Activated CD4-positive, alpha-beta T cell treated with anti-CD3 and anti-CD28 coated beads for 4 hours (primary cell): ENCODE results near the gene AP2A2.
"Not testable (repeated sequence)": the region's sequence is repeated elsewhere in the genome, so short reads cannot be mapped to it uniquely, and the experiment has no call there.

ENCODE experiments used
- DNase-seq, 2 donors: peaks; one replicate each; pipeline ENCODE4 v3.0.0-alpha.2; 2020

Gene AP2A2

GRCh38 chr11:1000357-1001278, 74.9 kb downstream of the AP2A2 start:
- DNase-seq: no peak

- no peak for DNase-seq
Measured at GRCh38 chr11:1001617-1002405, 76.1 kb downstream of the AP2A2 start.

DNA sequence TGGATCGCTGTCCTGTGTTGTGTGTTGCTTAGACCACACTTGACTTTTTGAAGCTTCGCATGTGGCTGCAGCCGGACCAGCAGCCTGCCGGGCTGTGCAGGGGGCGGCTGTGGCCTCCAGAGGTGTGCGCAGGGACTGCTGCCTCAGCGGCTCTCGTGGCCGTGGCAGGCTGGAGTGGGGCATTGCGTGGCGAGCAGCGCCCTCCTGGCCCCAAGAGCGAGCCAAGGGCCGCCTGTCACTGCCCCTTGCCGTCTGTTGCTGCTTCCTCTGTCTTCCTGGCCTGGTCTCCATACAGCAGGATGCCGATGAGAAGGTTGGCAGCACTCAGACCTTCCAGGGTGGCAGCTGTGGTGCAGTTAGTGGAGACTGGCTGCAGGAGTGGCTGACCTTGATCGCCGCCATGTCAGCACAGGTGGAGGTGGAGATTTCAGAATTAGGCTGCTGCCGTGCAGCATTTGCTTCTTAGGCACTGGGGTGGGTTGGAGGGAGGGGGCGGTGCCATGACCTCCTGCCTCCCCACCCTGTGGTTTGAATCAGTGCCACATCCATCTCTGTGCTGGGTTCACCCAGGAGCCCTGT, 76.8 kb downstream of the AP2A2 start:
- no peak for DNase-seq

GRCh38 chr11:1003159-1003558, 77.5 kb downstream of the AP2A2 start:
- DNase-seq: no peak

DNA sequence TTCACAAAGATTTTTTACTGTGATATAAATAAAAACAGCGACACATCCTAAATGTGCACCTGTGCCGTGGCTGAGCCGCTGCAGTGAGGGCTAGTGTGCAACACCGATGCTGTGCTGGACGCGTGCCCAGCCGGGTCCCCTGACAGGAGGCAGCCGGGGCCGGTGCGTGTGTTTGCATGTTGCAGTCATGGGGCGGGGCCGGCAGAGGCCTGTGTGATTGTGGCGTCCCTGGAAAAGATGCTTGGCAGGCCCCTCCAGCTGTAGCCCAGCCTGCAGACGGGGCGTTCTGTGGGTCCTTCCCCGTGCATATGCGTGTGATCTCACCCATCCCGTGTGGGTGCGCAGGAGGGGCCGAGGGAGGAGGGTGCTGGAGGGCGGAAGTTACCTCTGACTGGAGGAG, 80.3 kb downstream of the AP2A2 start:
- DNase-seq: no peak

GRCh38 chr11:1006762-1007161, 81.1 kb downstream of the AP2A2 start:
- no peak for DNase-seq

DNA sequence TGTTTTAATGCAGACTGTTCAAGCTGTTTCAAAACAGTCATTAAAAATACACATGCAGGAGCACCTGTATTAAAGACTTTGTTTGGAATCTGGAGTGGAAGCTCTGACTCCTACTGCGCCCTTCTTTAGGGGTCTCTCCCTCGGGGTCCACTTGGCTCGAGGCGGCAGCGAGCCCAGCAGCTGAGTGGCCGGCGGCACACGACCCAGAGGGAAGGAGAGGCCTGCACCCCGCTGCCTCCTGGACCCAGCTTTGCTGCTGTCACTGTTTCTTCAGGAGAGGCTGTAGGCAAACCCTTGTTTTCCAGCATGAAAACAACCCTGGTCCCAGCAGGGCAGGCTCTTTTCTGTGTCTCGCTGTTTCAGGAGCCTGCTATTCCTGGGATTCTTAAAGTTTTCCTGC, 81.6 kb downstream of the AP2A2 start:
- no peak for DNase-seq

DNA sequence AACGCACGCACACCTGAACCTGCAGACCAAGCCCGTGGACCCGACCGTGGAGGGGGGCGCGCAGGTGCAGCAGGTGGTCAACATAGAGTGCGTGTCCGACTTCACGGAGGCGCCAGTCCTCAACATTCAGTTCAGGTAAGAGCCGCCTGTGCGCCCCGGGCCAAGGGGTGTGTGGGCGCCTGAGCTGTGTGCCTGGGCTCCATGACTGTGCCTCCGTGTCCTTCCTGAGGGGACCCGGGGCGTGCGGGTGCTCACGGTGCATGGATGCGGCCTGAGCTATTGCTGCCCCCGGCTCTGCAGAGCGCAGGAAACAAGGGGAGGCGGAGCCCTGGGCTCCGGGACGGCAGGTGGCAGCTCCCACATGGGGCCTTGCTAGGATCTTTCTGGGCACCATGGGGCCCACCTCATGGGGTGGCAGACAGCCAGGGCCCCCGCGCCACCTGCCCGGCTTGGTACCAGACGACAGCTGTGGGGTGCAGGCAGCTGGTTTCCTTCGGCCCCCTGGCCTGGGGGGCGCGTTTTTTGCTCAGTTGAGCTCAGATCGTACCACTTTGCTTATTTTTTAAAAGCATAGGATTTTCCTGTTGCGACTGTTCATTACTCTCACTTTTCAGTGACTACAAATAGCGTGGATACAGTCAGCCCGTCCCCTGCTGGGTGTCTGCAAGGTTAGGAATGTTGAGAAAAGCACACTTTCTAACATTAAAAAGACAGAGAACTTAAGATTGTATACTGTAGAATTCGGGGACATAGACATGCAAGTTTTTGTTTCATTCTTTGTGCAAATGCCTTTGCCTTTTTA, 82.5 kb downstream of the AP2A2 start:
- DNase-seq: no peak

DNA sequence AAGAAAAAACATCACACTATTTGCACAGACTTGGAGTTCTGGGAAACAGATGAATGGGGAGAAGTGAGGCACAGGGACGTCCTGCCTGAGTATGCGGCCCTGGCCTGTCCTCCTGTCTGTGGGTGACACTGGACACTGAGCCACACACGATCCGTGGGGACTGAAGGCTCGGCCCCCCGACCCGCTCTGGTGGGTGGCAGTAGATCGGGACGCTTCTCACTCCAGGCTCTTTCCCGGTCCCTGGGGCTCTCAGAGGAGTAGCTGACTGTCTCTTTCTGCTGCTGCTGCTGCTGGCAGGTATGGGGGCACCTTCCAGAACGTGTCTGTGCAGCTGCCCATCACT, 83.1 kb downstream of the AP2A2 start:
- DNase-seq: no peak

- DNase-seq: no peak
Measured at GRCh38 chr11:1009371-1009770, 83.7 kb downstream of the AP2A2 start.

DNA sequence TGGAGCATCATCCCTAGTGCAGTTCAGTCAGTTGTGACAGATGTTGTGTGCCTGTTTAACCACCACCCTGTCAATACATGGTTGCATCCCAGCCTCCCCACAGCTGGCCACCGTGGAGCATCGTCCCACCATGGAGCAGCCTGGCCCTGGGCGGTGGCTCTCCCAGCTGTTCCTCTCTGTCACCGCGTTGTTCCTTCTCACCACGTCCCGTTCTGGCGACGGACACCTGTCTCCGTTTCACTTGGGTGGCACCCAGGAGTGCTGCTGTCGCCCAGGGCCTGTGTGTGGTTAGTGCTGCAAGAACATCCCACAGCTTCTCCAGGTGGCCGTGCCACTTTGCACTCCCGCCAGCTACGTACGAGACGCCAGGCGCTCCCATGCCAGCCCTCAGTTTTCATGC, 84.3 kb downstream of the AP2A2 start:
- DNase-seq: no peak

GRCh38 chr11:1010551-1011319, 85.1 kb downstream of the AP2A2 start:
- DNase-seq: no peak

DNA sequence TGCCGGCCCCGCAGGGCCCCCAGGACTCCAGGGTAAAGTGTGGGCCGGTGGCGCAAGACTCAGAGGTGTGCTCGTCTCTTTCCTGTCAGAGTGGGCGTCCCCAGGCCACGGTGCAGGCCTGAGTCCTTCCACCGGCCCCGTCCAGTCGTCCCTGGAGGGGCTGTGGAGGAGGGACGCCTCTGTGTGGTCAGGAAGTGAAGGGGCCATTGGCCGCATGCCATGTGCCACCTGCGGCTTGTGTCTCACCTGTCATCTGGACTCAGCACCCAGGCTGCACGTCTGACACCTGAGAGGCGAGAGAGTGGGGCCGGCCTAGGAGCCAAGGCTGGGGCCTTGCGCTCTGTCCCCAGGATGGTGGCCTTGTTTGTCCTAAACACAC, 85.6 kb downstream of the AP2A2 start:
- no peak for DNase-seq

DNA sequence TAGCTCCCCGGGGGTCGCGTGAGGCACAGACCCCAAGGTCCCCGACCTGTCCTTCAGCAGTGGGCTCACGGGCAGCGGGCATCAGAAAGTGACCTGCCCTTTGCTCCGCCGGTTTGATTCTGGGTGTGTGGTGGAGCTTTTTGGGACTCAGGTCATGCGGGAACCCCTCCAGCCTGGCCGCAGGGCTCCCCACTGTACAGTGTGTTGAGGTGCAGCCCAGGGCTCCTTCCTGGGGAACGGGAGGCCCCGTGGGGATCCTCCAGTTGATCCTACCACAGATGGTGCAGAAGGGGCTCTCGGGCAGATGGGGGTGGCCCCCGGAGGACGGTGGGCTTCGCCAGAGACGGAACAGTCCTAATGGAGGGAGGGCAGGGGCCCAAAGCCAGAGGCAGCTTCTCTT, 86.6 kb downstream of the AP2A2 start:
- no peak for DNase-seq

DNA sequence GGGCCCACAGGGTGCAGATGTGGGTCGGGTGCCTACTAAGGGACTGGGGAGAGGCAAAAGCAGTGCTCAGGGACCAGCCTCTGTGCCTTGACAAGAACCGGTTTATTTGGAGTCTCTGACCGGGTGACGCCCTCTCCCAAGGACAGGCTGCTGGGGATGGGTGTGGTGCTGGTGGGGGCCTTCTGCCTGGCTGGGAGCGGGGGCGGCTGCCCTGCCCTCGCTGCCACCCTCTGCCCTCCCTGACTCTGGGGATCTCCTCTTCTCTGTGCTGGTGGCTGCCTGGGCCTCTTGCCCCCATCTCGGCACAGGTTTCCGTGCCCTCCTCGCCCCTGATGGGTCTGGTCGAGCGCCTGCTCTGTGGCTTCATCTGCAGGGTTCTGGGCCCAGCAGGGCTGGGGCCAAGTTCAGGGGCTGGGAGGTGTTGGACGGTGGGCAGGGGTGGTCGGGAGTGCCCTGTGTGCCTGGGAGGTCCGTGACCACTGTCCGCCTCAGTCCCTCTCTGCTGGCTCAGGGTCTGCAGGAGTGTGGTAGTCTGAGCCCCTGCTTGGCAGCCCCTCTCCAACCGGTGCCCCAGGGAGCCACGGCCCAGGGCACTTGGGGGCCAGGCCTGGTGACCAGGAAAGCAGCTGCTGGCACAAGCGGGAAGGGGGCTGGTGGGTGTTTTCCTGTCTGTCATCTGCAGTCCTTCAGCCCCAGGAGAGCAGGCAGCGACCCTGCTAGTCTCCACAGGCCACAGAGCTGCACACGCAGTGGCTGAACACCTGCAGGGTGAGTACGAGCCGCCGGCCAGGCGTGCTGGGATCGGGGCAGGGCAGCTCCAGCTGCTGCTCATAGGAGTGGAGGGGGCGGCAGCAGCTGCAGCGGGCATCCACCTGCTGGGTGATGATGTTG, 87.3 kb downstream of the AP2A2 start:
- no peak for DNase-seq

- DNase-seq: no peak
Measured at GRCh38 chr11:1013631-1013935, 87.9 kb downstream of the AP2A2 start.

DNA sequence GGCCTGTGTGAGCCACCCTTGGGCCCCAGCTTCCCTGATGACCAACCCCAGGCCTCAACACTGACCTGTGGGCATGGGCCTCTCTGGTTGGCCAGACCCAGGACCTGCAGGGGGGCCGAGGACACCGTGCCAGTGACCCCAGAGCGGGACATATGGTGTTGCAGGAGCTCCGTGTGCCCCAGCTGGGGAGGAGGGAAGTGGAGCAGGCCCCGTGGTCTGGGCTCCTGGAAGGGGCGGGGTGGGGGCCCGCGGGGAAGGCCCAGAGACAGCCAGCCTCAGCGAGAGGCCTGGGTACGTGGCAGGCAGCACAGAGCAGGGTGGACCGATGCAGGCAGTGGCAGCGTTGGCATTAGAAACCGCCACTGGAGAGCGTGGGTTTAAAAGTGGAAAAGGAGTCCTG, 88.6 kb downstream of the AP2A2 start:
- no peak for DNase-seq

DNA sequence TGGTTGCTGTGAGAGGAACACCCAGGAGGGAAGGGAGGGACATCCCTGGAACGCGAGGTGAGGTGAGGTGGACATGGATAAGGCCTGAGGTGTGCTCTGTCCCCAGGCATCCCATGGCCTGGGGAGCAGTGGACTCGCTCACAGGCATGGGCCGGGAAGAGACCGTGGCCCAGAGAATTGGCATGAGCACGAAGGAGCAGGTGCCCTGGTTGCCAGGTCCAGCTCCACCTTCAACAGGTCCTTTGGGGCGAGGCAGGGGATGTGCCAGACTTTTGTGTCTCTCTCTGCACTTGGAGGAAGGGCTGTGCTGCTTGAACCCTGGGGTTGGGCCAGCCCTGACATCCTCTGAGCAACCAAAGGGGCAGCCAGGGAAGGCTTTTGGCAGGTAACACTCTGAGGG, 89.4 kb downstream of the AP2A2 start:
- no peak for DNase-seq

DNA sequence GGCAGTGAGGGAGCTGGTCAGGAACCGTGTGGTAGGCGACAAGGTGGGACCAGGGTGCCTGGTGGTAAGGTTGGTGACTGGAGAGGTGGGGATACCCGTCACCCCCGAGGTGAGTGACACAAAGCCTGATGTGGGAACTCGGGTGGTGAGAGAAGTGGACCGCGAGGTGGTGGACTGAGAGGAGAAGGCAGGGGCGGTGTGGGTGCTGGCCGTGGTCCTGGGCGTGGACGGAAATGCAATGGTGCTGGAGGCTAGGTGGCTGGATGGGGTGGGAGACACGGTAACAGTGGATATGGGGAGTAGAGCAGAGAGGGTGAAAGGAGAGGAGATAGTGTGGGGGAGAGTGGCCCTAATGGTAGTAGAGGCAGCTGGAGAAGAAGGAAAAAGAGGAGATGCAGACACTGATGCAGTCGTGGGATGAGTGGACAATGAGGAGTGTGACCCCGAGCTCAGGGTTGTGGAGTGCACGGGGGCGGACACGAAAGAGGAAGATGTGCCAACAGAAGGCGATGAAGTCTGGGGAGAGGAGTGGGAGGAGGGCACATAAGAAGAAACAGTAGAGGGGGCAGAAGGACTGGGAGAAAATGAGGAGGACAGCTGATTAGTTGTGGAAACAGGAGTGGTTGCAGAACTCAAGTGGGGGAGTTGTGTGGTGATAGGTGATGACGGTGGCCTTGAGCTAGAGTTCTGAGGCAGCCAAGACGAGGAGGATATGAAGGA, 90.3 kb downstream of the AP2A2 start:
- no peak for DNase-seq

- not testable (repeated sequence) for DNase-seq
Measured at GRCh38 chr11:1016610-1017126, 91.0 kb downstream of the AP2A2 start.
